ENCODE data around the gene ASAP2.

Gene ASAP2

GRCh38 chr2:9341337-9341887, 134.8 kb downstream of the ASAP2 start:
- no peak for DNase-seq (ENCODE audit: low read depth in 3 of 3, low spot score in 1 of 3)

- DNase-seq (ENCODE audit: low read depth in 3 of 3, low spot score in 1 of 3): no peak
These were observed 136.0 kb downstream of the ASAP2 start for GRCh38 chr2:9342659-9343058.

DNA sequence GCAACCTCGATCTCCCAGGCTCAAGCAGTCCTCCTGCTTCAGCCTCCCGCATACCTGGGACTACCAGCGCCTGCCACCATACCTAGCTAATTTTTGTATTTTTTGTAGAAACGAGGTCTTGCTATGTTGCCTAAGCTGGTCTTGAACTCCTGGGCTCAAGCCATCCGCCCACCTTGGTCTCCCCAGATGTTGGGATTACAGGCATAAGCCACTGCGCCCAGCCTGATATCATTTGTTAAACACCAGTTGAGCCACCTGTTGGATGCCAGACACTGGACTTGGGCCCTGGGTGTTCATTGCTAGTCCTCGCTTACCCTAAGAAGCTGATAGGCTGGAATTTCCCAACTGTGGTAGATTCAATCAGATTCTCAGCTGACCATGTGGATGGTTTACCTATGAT, 136.9 kb downstream of the ASAP2 start:
- DNase-seq (ENCODE audit: low read depth in 3 of 3, low spot score in 1 of 3): no peak

DNA sequence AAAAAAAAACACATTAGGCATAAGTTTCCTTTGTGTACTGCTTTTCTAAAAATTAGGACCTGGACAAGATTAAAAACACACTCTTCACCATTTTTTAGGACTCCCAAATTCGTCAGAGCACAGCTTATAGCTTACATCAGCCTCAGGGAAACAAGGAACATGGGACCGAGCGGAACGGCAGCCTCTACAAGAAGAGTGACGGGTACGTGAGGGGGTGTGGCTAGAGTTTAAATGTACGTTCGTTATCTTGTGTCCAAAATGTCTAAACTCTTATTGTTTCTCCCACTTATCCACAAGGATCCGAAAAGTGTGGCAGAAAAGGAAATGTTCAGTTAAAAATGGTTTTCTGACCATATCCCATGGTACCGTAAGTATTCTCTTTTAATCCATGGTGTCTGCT, 137.8 kb downstream of the ASAP2 start:
- no peak for DNase-seq (ENCODE audit: low read depth in 3 of 3, low spot score in 1 of 3)

GRCh38 chr2:9345343-9345742, 138.7 kb downstream of the ASAP2 start:
- no peak for DNase-seq (ENCODE audit: low read depth in 3 of 3, low spot score in 1 of 3)

GRCh38 chr2:9345997-9346396, 139.4 kb downstream of the ASAP2 start:
- no peak for DNase-seq (ENCODE audit: low read depth in 3 of 3, low spot score in 1 of 3)

GRCh38 chr2:9346885-9347284, 140.3 kb downstream of the ASAP2 start:
- DNase-seq (ENCODE audit: low read depth in 3 of 3, low spot score in 1 of 3): no peak

DNA sequence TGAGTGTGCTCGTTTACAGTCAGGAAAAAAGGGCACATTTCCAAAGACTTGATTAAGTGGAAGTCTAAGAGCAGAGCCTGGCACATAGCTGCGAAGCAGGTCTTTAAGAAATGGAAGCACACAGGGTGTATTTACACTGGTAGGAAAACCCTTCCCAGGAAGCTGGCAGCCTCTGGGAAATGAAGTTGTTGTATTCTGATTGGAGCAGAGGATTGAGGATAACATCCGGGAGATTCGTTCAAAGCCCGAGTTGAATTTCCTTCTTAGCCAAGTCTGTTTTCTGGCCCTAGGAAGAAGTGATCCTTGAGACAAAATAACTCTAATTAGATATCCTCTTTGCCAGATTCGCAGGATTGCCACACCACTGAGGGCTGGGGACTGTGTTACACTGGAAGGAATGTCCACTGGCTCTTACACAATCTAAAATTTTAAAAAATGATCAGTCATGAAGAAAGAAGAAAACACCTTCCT, 140.8 kb downstream of the ASAP2 start:
- no peak for DNase-seq (ENCODE audit: low read depth in 3 of 3, low spot score in 1 of 3)

- DNase-seq (ENCODE audit: low read depth in 3 of 3, low spot score in 1 of 3): no peak
These were observed 147.7 kb downstream of the ASAP2 start for GRCh38 chr2:9354318-9354717.

DNA sequence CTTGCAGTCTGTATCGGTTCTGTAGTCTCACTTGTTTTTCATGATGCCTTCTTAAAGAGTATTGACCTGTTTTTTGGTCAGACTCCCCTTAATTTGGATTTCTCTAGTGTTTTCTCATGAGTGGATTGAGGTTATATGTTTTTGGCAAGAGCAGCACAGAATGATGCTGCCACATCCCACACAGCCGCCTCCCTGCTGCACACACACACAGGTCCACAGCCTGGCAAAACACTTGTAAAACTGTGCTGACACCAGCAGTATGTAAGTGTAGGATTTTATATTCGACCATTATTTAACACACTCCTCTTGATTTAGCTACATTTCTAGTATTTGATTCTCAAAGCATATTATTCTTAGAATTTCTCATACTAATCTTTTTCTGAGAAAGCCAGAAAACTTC, 148.7 kb downstream of the ASAP2 start:
- DNase-seq (ENCODE audit: low read depth in 3 of 3, low spot score in 1 of 3): no peak

DNA sequence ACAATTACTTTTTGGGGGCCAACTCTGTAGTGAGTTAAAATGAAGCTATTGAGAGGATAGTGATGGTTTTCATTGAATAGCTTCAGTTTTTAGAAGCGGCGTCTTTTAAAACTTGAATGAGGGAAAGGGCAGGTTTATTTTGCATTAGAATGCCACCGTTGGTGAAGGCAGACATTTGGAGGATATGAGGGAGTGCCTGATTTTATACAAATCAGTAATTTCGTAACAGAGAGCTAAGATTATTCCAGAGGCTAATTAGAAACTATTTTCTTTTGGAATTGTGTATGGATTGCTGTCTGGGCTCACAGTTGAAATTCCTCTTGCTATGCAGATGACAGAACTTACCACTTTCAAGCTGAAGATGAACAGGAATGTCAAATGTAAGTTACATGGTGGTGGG, 149.1 kb downstream of the ASAP2 start:
- no peak for DNase-seq (ENCODE audit: low read depth in 3 of 3, low spot score in 1 of 3)

DNA sequence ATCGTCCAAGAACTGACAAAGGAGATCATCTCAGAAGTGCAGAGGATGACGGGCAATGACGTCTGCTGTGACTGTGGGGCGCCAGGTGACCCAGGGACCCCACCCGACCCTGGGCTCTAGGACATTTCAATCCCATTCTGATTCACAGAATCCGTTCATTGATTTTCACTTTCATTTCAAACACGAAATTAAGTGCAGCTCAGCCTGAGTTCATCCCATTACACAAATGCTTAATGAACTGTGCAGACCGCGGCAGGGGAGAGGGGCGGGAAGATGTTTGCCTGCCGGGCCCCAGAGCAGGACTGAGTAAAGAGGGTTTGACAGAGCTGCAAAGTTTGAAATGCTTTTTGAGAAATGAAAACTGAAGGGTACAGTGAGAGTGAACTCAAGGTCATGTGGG, 149.6 kb downstream of the ASAP2 start:
- no peak for DNase-seq (ENCODE audit: low read depth in 3 of 3, low spot score in 1 of 3)

GRCh38 chr2:9358846-9359245, 152.2 kb downstream of the ASAP2 start:
- no peak for DNase-seq (ENCODE audit: low read depth in 3 of 3, low spot score in 1 of 3)

GRCh38 chr2:9359463-9359862, 152.9 kb downstream of the ASAP2 start:
- DNase-seq (ENCODE audit: low read depth in 3 of 3, low spot score in 1 of 3): no peak

DNA sequence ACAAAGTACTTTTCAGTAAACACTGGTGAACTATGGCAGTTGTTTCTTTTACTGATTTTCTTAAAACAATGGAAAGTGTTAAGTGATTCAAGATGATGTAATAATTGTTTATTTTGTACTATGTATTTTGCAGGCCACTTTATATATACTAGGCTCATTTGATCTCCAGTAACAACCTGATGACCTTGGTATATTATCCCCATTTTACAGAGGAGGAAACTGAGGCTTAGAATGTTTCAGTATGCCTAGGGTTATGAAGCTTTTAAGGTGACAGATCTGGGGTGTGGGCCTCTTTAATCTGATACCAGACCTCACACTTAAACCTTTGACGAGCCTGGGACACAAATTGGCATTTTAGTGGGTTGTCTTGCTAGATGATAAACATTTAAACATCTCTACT, 153.5 kb downstream of the ASAP2 start:
- no peak for DNase-seq (ENCODE audit: low read depth in 3 of 3, low spot score in 1 of 3)

DNA sequence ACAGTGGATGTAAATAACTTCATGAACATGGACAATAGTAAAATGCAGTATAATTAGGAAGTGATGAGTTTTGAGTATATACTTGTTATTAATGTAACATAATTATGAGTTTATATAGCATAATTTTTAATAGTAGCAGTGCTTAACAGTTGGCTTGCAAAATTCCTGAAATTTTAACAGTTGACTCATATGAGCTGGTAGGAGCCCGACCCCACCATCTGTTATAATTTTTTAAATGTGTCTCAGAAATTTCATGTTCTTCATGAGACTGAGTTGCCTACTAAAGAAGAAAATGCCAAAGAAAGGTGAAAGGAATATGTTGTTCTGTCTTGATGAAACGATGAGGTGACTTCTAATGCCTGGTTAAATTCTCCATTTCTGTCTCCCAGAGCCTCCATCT, 154.1 kb downstream of the ASAP2 start:
- DNase-seq (ENCODE audit: low read depth in 3 of 3, low spot score in 1 of 3): no peak

GRCh38 chr2:9364373-9364772, 157.8 kb downstream of the ASAP2 start:
- DNase-seq (ENCODE audit: low read depth in 3 of 3, low spot score in 1 of 3): no peak

- DNase-seq (ENCODE audit: low read depth in 3 of 3, low spot score in 1 of 3): no peak
These were observed 158.3 kb downstream of the ASAP2 start for GRCh38 chr2:9364791-9365497.

- DNase-seq (ENCODE audit: low read depth in 3 of 3, low spot score in 1 of 3): no peak
These were observed 158.9 kb downstream of the ASAP2 start for GRCh38 chr2:9365498-9366019.

- DNase-seq (ENCODE audit: low read depth in 3 of 3, low spot score in 1 of 3): no peak
These were observed 159.4 kb downstream of the ASAP2 start for GRCh38 chr2:9366026-9366425.

DNA sequence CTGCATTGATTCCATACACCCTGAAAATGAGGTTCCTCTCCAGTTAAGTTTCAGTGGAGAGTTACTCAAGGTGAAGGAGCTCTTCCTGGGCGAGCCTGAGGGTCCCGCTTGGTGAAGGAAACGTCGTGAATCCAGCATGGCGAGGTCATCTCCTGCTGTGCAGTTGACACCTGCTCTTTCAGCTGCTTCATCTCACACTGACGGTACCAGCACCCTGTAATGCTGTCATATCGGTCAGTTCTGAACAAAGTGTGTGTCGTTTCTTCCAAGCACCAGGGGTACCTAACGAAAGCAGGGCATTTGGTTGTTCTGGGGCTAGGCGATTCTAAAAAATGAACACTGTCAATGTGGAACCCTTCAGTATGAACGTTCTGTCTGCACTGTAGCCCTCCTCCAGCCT, 164.1 kb downstream of the ASAP2 start:
- no peak for DNase-seq (ENCODE audit: low read depth in 3 of 3, low spot score in 1 of 3)

DNA sequence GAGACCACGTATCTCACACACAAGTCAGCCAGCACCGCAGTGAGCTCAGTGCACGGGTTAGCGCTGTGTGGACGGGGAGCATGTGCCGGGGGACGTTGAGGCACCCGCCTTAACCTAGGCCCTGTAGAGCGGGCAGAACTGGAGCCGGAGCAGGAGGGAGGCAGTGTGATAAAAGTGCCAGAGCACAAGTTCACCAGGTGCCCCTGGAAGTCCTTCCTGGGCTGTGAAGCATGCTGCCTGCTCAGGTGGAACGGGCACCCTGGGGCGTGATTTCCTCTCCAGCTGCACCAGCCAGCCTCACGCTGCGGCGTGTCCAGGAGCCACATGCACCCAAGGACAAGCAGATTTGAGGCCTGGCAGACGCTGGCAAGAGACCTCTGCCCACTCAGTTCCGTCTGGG, 166.4 kb downstream of the ASAP2 start:
- no peak for DNase-seq (ENCODE audit: low read depth in 3 of 3, low spot score in 1 of 3)

DNA sequence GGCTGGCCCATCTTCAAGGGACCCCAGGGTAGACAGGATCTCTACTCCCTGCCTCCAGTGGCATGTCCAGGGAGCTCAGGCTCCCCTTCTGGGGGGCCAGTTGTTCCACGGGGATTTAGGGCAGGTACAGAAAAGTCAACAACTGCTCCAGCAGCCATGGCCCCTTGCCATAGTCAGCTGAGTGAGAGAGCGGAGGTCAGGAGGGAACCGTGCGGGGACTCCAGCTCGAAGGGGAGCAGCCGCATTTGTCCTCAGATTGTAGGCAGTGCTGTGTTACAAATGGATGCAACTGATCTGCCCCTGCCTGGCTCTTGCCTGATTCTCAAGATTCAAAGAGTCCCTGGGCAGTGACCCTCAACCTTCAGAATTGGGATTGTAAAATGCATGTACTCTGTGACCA, 166.9 kb downstream of the ASAP2 start:
- no peak for DNase-seq (ENCODE audit: low read depth in 3 of 3, low spot score in 1 of 3)
